MV-4-11 (cell line): ENCODE data around the gene CPNE8.
"Not testable (repeated sequence)": the region's sequence is repeated elsewhere in the genome, so short reads cannot be mapped to it uniquely, and the experiment has no call there.

ENCODE experiments used
- DNase-seq: peaks from one replicate; lab custom pipeline; 2025; lab: John Stamatoyannopoulos, UW

The CPNE8 gene

DNA sequence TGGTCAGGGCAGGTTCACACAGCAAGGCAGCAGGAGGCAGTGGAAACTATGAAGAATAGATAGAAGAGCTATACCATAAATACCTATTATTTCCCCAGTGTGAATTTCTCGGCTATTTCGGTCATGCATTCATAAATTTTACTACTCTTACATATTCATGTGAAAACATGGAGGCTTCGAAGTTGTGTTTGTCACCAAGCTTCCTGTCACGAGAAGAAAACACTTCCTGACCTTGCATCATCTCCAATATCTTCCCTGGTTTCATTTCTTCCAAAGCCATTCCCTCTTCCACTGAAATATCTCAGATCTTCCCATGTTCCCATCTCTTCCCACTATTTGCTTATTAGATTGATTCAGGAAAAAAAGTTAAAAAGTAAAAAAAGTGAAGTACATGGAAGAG is 80.4 kb downstream of the CPNE8 start:
- no peak for DNase-seq

- DNase-seq: no peak
These were observed 81.7 kb downstream of the CPNE8 start for GRCh38 chr12:38823738-38824137.

- DNase-seq: no peak
These were observed 82.1 kb downstream of the CPNE8 start for GRCh38 chr12:38823314-38823713.

DNA sequence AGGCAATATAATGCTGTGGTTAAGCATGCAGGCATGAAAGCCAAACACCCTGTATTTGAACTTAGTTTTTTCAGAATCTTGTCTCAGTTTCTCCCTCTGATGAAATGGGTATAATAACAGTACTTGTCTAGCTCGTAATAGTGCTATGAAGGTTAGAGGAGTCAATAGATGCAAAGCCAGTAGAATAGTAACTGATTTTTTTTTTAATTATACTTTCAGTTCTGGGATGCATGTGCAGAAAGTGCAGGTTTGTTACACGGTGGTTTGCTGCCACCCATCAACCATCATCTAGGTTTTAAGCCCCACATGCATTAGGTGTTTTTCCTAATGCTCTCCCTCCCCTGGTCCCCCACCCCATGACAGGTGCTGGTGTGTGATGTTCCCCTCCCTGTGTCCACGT is 87.4 kb downstream of the CPNE8 start:
- DNase-seq: no peak

DNA sequence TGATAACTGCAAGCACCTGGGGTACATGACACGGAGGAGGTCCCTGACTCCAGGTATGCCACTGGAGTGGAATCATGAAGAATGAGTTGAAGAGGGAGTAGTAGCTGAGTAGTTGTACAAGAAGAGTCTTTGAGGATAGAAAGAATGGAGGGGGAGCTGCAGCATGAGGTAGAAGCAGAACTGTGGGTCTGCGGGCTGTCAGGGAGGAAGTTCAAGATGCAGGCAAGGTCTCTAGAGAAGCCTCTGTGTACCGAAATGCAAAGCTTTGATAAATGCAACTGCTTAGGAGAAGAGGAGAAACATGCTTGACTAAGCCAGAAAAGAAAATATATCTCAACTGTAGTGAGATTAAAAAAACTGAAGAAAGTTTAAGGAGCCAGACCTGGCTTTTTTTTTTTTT is 91.5 kb downstream of the CPNE8 start:
- DNase-seq: peak; percentile 42

DNA sequence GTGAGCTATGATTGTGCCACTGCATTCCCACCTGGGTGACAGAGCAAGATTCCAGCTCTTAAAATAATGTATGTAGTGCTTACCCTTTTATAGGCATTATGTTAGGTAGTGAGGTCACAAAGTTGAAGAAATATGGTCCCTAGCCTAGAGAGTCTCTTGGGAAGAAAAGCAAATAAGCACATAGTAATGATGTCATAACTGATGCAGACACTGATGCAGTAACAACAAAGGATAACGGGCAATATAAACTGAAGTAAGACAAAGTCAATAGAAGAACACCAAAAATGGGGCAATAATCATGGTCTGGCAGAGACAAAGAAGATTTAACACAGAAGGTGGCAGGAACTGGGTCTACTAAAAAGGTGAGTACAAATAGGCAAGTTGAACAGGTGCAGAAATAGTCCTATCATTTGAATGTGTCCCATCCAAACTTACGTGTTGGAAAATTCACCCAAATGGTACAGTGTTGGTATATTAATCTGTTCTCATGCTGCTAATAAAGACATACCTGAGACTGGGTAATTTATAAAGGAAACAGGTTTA is 93.5 kb downstream of the CPNE8 start:
- DNase-seq: no peak

GRCh38 chr12:38809832-38810231 is 95.6 kb downstream of the CPNE8 start:
- DNase-seq: no peak

GRCh38 chr12:38788106-38788505 is 117.3 kb downstream of the CPNE8 start:
- no peak for DNase-seq

- DNase-seq: no peak
These were observed 120.0 kb downstream of the CPNE8 start for GRCh38 chr12:38785381-38785780.

DNA sequence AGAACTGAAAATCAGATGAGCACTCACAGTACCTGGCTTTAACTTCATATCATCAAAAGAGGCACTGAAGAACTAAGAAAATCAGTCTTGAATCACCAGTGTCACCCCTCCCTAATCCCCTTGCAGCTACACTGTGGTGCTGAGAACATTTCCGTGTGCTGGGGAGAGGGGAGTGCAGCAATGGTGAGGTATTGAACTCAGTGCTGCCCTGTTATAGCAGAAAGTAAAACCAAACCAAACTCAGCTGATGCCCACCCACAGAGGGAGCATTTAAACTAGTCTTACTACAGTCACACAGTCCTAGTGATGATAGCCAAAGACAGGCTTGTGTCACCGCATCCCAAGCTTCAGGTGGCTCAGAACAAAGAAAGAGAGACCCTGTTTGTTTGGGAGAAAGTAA is 122.1 kb downstream of the CPNE8 start:
- no peak for DNase-seq

GRCh38 chr12:38782359-38782758 is 123.0 kb downstream of the CPNE8 start:
- no peak for DNase-seq

DNA sequence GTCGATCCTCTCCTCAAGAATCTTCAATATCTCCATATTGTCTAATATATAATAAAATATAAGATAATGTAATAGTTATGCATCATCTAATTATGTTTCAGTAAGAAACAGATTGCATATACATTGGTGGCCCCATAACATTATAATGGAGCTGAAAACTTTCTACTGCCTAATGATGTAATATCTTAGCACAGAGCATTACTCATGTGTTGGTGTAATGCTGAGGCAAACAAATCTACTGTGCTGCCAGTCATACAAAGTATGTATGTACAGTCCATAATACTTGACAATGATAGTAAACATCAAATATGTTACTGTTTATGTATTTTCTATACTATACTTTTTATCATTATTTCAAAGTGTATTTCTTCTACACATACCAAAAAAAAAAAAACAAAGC is 128.7 kb downstream of the CPNE8 start:
- no peak for DNase-seq

- DNase-seq: no peak
These were observed 129.9 kb downstream of the CPNE8 start for GRCh38 chr12:38775457-38775856.

DNA sequence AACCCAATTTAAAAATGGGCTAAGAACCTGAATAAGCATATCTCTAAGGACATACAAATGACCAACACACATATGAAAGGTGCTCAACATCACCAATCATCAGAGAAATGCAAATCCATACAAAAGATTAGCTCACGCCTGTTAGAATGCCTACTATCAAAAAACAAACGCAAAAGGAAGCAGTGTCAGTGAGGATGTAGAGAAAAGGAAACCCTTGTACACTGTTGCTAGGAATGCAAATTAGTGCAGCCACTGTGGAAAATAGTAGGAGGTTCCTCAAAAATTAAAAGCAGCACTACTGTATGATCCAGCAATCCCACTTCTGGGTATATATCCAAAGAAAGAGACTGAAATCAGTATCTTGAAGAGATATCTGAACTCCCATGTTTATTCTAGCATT is 133.0 kb downstream of the CPNE8 start:
- DNase-seq: no peak

DNA sequence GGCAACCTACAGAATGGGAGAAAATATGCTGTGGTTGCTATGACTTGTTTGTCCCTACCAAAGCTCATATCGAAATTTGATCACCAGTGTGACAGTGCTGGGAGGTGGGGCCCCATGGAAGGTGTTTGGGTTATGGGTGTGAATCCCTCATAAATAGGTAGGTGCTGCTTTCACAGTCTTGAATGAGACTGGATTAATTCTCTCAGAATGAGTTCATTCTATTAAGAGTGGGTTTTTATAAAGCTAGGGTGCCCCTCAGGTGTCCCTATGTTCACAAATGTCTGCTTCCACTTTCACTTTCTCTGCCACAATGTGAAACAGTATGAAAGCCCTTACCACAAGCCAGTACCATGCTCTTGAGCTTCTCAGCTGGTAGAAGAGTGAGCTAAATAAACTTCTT is 133.5 kb downstream of the CPNE8 start:
- DNase-seq: peak; percentile 33

- DNase-seq: no peak
These were observed 143.6 kb downstream of the CPNE8 start for GRCh38 chr12:38761636-38762342.

DNA sequence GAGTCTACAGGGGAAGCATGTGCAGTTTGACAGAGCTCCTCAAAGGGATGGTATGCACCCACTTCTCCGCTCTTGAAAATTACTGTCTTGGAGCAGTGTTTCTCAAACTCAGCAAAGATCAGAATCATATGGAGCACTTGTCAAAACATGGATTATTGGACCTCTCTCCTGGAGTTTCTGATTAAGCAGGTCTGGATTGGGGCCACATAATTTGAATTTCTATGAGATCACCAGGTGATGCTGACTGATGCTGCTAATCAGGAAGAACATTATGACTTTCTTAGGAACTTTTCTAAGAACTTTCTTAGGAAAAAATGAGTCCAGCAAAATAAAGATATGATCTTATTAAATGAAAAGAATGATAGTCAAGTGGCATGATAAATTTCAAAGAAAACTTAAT is 144.3 kb downstream of the CPNE8 start:
- no peak for DNase-seq

DNA sequence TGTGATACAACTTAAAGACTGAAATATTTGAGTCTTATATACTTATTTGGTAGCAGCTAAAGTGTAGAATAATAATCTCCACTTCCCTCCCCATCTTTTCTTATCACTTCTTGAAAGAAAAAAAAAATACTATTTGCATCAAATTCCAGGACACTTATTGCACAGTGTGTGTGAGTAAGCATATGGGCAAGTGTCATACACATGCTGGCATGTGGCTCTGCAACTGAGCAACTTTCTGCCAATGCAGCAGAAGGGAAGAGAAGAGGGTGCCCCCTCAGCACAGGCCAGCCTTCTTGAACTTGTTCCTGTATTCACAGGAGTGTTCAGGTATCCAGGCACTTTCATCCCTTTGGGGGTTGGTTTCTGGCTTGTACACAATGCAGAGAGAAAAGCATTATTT is 145.8 kb downstream of the CPNE8 start:
- DNase-seq: no peak

GRCh38 chr12:38746744-38747143 is 158.6 kb downstream of the CPNE8 start:
- DNase-seq: no peak

GRCh38 chr12:38745601-38746000 is 159.8 kb downstream of the CPNE8 start:
- DNase-seq: no peak

- no peak for DNase-seq
These were observed 161.3 kb downstream of the CPNE8 start for GRCh38 chr12:38744041-38744440.

- DNase-seq: not testable (repeated sequence)
These were observed 162.9 kb downstream of the CPNE8 start for GRCh38 chr12:38742496-38742895.

- DNase-seq: no peak
These were observed 168.6 kb downstream of the CPNE8 start for GRCh38 chr12:38736821-38737220.

DNA sequence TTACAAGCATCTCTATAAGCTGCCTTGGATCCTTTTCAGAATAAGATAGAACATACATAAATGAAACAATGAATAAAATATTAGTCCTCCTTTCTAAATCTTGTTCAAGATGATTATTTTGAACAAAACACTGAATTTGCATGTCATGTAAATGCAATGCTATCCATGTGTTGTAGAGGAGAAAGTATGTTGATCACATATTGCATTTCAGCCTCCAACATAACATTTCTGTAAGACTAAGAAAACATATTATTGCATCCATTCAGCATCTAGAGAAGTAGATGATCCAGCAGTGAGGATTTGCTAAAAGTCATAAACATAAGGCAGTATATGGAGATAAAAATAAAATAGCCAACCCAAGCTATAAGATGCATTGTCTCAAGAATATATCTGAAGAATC is 172.6 kb downstream of the CPNE8 start:
- DNase-seq: no peak
